Motor neuron (in vitro differentiated cells): Measurements from ENCODE around the gene VAC14. TPM values are rescaled to one million over a fixed set of nuclear protein-coding genes. Genes with fewer than 3 reads are reported as not detected.
"Not testable (repeated sequence)": the region's sequence is repeated elsewhere in the genome, so short reads cannot be mapped to it uniquely, and the experiment has no call there.

ENCODE experiments used
- ATAC-seq, 8 experiments: fragments of 200-7000 bp; cut with Tn5 transposase; replicated peaks in 6 of 8; 2 replicates each; pipeline ENCODE4 v1.8.0; 2021; ENCODE audit warnings: mild to moderate bottlenecking in 8 of 8, moderate library complexity in 8 of 8
- H3K27ac ChIP-seq, 2 donors: fragments of 250-450 bp; sonication (Bioruptor Pico); 2 replicates each; pipeline ENCODE4 v1.9.0; 2021; ENCODE audit warnings: antibody characterized with exemption in 2 of 2, mild to moderate bottlenecking in 2 of 2, moderate library complexity in 1 of 2
- H3K4me1 ChIP-seq, 2 donors: fragments of 250-450 bp; sonication (Bioruptor Pico); replicated peaks in 1 of 2; 2 replicates each; pipeline ENCODE4 v1.6.1; 2021; ENCODE audit warnings: antibody characterized with exemption in 2 of 2, mild to moderate bottlenecking in 2 of 2, moderate library complexity in 1 of 2
- H3K4me3 ChIP-seq, 5 donors: fragments of 250-450 bp; sonication (Bioruptor Pico); 2 replicates each; pipeline ENCODE4 v1.9.0; 2021; ENCODE audit warnings: antibody characterized with exemption in 5 of 5, mild to moderate bottlenecking in 5 of 5, moderate library complexity in 4 of 5
- WGBS, 10 experiments: fragments of 450-650 bp; shearing (Covaris generic); methylation state at CpG; one replicate each; pipeline ENCODE4 v1.0.0; 2022; 5-methylcytosine and 5-hydroxymethylcytosine counted together
- in situ Hi-C, 9 experiments: fragments of 400-800 bp; cut with MboI; loops; one replicate each; pipeline ENCODE4 v1.15.0; 2021; ENCODE audit warnings: low sequenced_read_pairs in 9 of 9, low pct_unique_long_range_greater_than_20kb in 2 of 9; ENCODE audit not compliant: unreplicated experiment in 9 of 9
- total RNA-seq, 8 experiments: library from RNA; unstranded; fragments of 300-600 nt; gene quantifications; 2 replicates each; pipeline versions ENCODE4 v1.2.3 to v1.2.4, GENCODE V29; 2022

VAC14 gene
- total RNA-seq, 8 experiments from 2014 or later: 9.3 to 34.5 (median 17.0) TPM

DNA sequence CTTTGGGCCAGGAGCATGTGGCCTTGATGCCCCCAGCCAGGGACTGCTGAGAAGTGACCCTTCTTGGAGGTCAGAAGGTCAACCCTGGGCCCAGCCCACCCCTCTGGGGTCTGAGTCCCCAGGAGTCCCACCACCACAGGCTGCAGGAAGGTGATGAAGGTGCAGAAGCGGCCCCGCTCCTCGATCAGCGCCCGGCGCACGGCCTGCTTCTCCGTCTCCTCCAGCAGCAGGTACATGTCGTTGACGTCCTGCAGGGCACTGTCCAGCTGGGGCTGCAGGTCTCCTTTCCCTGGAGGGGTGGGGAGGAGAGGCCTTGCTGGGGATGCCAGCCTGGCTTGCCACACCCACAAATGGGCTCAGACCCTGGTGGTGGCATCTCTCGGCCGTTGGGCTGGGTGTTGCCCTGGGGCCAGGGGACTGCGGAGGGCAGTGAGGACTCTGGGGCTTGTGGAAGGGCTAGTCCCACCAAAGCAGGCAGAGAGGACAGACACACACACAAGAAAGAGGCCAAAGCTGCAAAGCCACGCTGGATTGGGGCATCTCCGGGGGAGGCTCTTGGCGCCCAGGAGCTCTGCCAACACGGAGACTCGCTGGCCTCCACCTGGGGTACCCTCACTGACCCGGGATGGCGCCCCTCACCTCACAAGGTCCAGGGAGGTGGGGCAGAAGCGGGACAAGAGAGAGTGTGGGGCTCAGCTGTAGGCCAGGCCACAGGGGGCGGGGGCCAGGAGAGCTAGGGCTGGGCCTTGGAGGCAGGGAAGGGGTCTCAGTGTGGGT is 122.6 kb downstream of the VAC14 start:
- Histone ChIP-seq H3K4me1 (peaks cover 2 to 17% of the 10 kb centered on the region in 2 donors), H3K27ac (no peak overlapping the region), H3K4me3 (no peak overlapping the region)
- ATAC-seq: no peak
- in situ Hi-C loops: loop anchor here in 1 of 9 experiments (10.0 kb wide), 1 partner anchor 86 kb away; no protein-coding TSS in a partner anchor
- 91 to 98% methylated on average over 6 to 8 of the region's 22 CpGs; no CpG with 5 or more reads in 8 of the 10 experiments for WGBS, 10 experiments

DNA sequence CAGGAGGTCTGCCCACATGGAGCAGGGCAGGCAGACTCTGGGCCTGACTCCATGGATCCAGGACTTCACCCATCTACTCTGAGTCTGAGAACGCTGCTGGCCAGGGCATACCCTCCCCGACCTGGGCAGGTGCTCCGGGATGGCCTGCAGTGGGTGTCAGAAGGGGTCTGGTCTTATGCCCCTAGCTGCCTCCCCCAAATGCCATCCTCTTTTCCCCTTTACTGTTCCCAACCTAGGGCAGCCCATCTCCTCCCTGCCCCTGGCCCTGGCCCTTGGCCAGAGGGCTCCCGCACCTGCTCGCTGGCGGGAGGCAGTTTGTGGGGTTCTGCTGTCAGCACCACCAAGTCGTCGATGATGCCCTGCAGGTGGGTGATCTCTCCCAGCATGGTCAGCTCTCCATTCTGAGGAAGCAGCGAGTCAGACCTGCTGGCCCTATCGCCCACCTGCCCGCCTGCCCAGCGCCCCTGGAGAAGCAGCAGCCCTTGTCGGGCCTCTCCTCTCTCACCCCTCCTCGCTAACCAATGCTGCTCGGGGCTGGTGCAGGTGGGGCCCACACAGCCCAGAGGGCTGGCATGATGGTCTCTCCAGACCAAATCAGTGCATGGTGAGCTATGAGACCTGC is 123.3 kb downstream of the VAC14 start:
- Histone ChIP-seq H3K4me3 (no peak overlapping the region), H3K27ac (no peak overlapping the region), H3K4me1 (peaks cover under 1 to 14% of the 10 kb centered on the region in 2 donors)
- in situ Hi-C loops: loop anchor here in 1 of 9 experiments (10.0 kb wide), 1 partner anchor 87 kb away; no protein-coding TSS in a partner anchor
- WGBS, 10 experiments: 90 to 100% (median 95%) methylated on average over 1 to 5 of the region's 15 CpGs; no CpG with 5 or more reads in 7 of the 10 experiments
- ATAC-seq: no peak

DNA sequence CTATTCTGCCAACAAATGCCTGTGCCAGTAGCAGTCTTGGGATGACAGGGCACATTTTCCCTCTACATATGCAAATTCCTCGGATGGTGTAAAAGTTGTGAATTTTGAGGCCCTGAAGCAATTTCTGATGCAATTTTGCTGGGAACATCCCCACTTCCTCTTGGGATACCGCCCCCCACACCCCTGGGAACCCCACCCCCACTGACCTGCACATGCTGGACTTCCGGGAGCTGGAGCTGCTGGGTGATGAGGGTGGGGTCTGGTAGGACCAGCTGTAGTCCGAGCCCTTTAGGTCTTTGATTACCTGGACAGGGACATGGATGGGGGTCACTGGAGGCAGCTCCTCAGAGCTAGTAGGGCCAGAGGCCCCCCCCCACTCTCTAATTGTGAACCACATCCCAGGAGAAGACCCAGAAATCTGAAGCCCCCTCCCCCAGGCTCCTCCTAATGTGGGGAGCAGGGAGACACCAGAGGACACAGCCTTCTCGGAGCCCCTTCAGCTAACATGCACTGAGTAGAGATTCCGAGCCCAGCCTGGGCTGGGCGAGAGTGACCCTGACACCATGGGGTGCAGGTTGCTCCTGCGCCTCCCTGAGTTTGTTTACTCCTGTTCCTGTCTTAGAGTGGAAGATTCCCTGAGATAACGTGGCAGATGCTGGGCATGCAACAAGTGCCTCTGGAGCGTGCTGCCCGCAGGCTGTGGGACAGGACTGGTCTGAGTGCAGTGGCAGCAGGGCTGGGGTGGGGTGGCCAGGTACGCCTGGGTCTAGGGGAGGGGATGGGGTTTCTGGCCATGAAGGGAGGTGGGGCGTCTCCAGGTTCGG is 124.1 kb downstream of the VAC14 start:
- no peak overlapping the region for H3K27ac ChIP-seq
- peaks cover 0 to 9% of the 10 kb centered on the region in 2 donors for H3K4me1 ChIP-seq
- H3K4me3 ChIP-seq: no peak overlapping the region
- WGBS, 10 experiments: 90 to 100% (median 100%) methylated on average over 1 to 2 of the region's 14 CpGs; no CpG with 5 or more reads in 7 of the 10 experiments
- in situ Hi-C loops: loop anchor here in 1 of 9 experiments (10.0 kb wide), 1 partner anchor 88 kb away; no protein-coding TSS in a partner anchor
- ATAC-seq: peak in 3 of 8 experiments; percentile 77 to 85 (median 78)

- Histone ChIP-seq H3K27ac (no peak overlapping the region), H3K4me1 (peaks cover 0 to 3% of the 10 kb centered on the region in 2 donors), H3K4me3 (no peak overlapping the region)
- peak in 3 of 8 experiments; percentile 27 to 53 (median 36) for ATAC-seq
- in situ Hi-C loops: loop anchor here in 1 of 9 experiments (10.0 kb wide), 1 partner anchor 89 kb away; no protein-coding TSS in a partner anchor
- 70 to 100% (median 100%) methylated on average over 1 to 2 of the region's 7 CpGs; no CpG with 5 or more reads in 5 of the 10 experiments for WGBS, 10 experiments
These were observed 125.0 kb downstream of the VAC14 start for GRCh38 chr16:70675851-70676513.

GRCh38 chr16:70674221-70675014 is 126.5 kb downstream of the VAC14 start:
- in situ Hi-C loops: loop anchor here in 3 of 9 experiments (10.0 to 25.0 kb wide), 3 partner anchors 90 to 337 kb away; partner anchors contain the start of gene DDX19A (in 1 of the 3)
- no peak for ATAC-seq
- 42 to 100% (median 90%) methylated on average over 1 to 11 of the region's 18 CpGs; no CpG with 5 or more reads in 1 of the 10 experiments for WGBS, 10 experiments

DNA sequence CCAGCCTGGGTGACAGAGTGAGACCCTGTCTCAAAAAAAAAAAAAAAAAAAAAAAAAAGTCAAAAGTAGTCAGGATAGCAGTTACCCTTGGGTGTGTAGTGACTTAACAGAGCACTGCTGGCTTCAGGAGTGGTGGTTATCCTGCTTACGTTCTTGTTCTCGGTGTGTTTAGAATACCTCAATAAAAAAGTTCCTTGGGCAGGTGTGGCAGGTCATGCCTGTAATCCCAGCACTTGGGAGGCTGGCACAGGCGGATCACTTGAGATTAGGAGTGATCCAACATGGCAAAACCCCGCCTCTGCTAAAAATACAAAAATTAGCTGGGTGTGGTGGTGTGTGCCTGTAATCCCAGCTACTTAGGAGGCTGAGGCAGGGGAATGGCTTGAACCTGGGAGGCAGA is 130.0 kb downstream of the VAC14 start:
- not testable (repeated sequence) for ATAC-seq, H3K4me1 ChIP-seq, H3K27ac ChIP-seq, H3K4me3 ChIP-seq
- 80 to 100% (median 100%) methylated on average over 1 to 4 of the region's 4 CpGs; no CpG with 5 or more reads in 1 of the 10 experiments for WGBS, 10 experiments
- in situ Hi-C loops: loop anchor here in 3 of 9 experiments (10.0 to 25.0 kb wide), 3 partner anchors 94 to 334 kb away; partner anchors contain the start of gene DDX19A (in 1 of the 3)

More at GRCh38 chr16:70674221-70675014, 126.5 kb downstream of the VAC14 start:
- Histone ChIP-seq H3K4me1 (no peaks in the 10 kb centered on the region), H3K4me3 (no peak overlapping the region), H3K27ac (no peak overlapping the region)

DNA sequence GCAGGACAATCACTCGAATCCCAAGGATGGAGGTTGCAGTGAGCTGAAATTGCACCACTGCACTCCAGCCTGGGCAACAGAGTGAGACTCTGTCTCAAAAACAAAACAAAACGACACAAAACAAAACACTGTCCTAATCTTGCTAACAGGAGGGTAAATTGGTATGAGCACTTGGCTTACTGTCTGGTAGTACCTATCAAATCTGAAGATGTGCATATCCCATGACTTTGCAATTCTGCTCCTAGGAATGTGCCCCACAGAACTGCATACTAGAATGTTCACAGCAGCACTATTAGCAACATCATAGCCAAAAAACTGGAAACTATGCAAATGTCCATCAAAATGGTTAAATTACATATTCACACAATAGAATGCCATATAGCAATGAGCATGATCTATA is 130.8 kb downstream of the VAC14 start:
- 0 to 100% (median 80%) methylated on average over 1 to 2 of the region's 2 CpGs; no CpG with 5 or more reads in 3 of the 10 experiments for WGBS, 10 experiments
- H3K27ac ChIP-seq: no peak overlapping the region
- ATAC-seq: peak in 1 of 8 experiments; percentile 44
- no peak overlapping the region for H3K4me3 ChIP-seq
- H3K4me1 ChIP-seq: no peaks in the 10 kb centered on the region
- in situ Hi-C loops: loop anchor here in 3 of 9 experiments (10.0 to 25.0 kb wide), 3 partner anchors 95 to 333 kb away; partner anchors contain the start of gene DDX19A (in 1 of the 3)

- in situ Hi-C loops: loop anchor here in 2 of 9 experiments (25.0 kb wide), 2 partner anchors 279 to 329 kb away; partner anchors contain the start of gene DDX19A (in 1 of the 2)
- no peak for ATAC-seq
These were observed 134.9 kb downstream of the VAC14 start for GRCh38 chr16:70665806-70666735.

GRCh38 chr16:70665113-70665694 is 135.8 kb downstream of the VAC14 start:
- Histone ChIP-seq H3K4me1 (peaks cover 0 to 4% of the 10 kb centered on the region in 2 donors), H3K27ac (no peak overlapping the region), H3K4me3 (no peak overlapping the region)
- 100% methylated on average over 1 to 2 of the region's 14 CpGs; no CpG with 5 or more reads in 8 of the 10 experiments for WGBS, 10 experiments
- in situ Hi-C loops: loop anchor here in 2 of 9 experiments (25.0 kb wide), 2 partner anchors 278 to 328 kb away; partner anchors contain the start of gene DDX19A (in 1 of the 2)
- peak in 1 of 8 experiments; percentile 2 for ATAC-seq

More at GRCh38 chr16:70665806-70666735, 134.9 kb downstream of the VAC14 start:
- H3K4me3 ChIP-seq: no peak overlapping the region
- no peak overlapping the region for H3K27ac ChIP-seq
- H3K4me1 ChIP-seq: no peaks in the 10 kb centered on the region
- 79 to 100% (median 89%) methylated on average over 1 to 6 of the region's 22 CpGs; no CpG with 5 or more reads in 1 of the 10 experiments for WGBS, 10 experiments
